SK-N-SH (cell line): ENCODE measurements around the gene TLX2. TPM values are rescaled to one million over a fixed set of nuclear protein-coding genes. Genes with fewer than 3 reads are reported as not detected.

Experiments
- CTCF ChIA-PET: fragments of 300-600, 350-600 bp; formaldehyde crosslinking; extraction: SDS; loops from one replicate; lab custom pipeline; 2021; lab: Yijun Ruan, JAX
- POLR2A ChIA-PET: fragments of 350-600 bp; sonication (Branson Sonifier 250); formaldehyde crosslinking; extraction: SDS; loops from one replicate; lab custom pipeline; 2020; ENCODE audit warnings: antibody characterized with exemption, inconsistent platforms; lab: Yijun Ruan, JAX
- DNase-seq: peaks from one replicate; pipeline ENCODE4 v3.0.0; 2012
- H2AFZ ChIP-seq: fragments of 200-600 bp; sonication (generic); 2 replicates; pipeline ENCODE4 v1.8.1; 2016; ENCODE audit warnings: antibody characterized with exemption, mild to moderate bottlenecking, low read depth
- H3F3A ChIP-seq: fragments of 200-600 bp; sonication (generic); replicated peaks from 2 replicates; pipeline ENCODE3; 2016; ENCODE audit warnings: antibody characterized with exemption, mild to moderate bottlenecking; ENCODE audit not compliant: insufficient read depth
- H3K27ac ChIP-seq, 2 experiments: fragments of 200-500 bp in 1 of 2; fragments of 200-600 bp in 1 of 2; sonication (Bioruptor generic) in 1 of 2; sonication (generic), shearing (Covaris generic) in 1 of 2; 2 replicates each; pipeline versions ENCODE4 v1.5.1 to v1.6.1; 2014 to 2016; ENCODE audit warnings: low read depth in 2 of 2, inconsistent platforms in 1 of 2, low read length in 1 of 2, mild to moderate bottlenecking in 1 of 2, mixed read lengths in 1 of 2
- H3K27me3 ChIP-seq: fragments of 200-600 bp; sonication (generic), shearing (Covaris generic); 2 replicates; pipeline ENCODE4 v1.6.1; 2016; ENCODE audit warnings: mixed run types; ENCODE audit not compliant: insufficient read depth
- H3K36me3 ChIP-seq, 2 experiments: fragments of 200-500 bp in 1 of 2; fragments of 200-600 bp in 1 of 2; sonication (Bioruptor generic) in 1 of 2; sonication (generic) in 1 of 2; replicated peaks in 1 of 2; 2 replicates each; pipeline versions ENCODE3 to v1.5.1; 2014 to 2016; ENCODE audit warnings: low read length in 1 of 2, mild to moderate bottlenecking in 1 of 2; ENCODE audit not compliant: insufficient read depth in 2 of 2, control insufficient read depth in 1 of 2
- H3K4me1 ChIP-seq, 2 experiments: fragments of 200-500 bp in 1 of 2; fragments of 200-600 bp in 1 of 2; sonication (Bioruptor generic) in 1 of 2; sonication (generic), shearing (Covaris generic) in 1 of 2; 2 replicates each; pipeline versions ENCODE4 v1.5.1 to v1.6.1; 2014 to 2016; ENCODE audit warnings: low read depth in 1 of 2, low read length in 1 of 2, mixed run types in 1 of 2; ENCODE audit not compliant: insufficient read depth in 2 of 2, control insufficient read depth in 1 of 2
- H3K4me2 ChIP-seq: fragments of 200-600 bp; sonication (generic), shearing (Covaris generic); 2 replicates; pipeline ENCODE4 v1.6.1; 2017; ENCODE audit warnings: mixed run types
- H3K4me3 ChIP-seq, 2 experiments: fragments of 200-500 bp in 1 of 2; fragments of 200-600 bp in 1 of 2; sonication (Bioruptor generic) in 1 of 2; sonication (generic), shearing (Covaris generic) in 1 of 2; 2 replicates each; pipeline versions ENCODE4 v1.5.1 to v1.8.1; 2014 to 2016; ENCODE audit warnings: low read depth in 2 of 2, inconsistent platforms in 1 of 2, low read length in 1 of 2, mild to moderate bottlenecking in 1 of 2, mixed read lengths in 1 of 2, moderate library complexity in 1 of 2
- H3K79me2 ChIP-seq: fragments of 200-600 bp; sonication (generic); 2 replicates; pipeline ENCODE4 v1.8.1; 2017; ENCODE audit warnings: mild to moderate bottlenecking; ENCODE audit not compliant: insufficient read depth
- H3K9ac ChIP-seq: fragments of 200-600 bp; sonication (generic); 2 replicates; pipeline ENCODE4 v1.6.1; 2017; ENCODE audit warnings: mixed run types
- H3K9me2 ChIP-seq: fragments of 200-600 bp; sonication (generic); 2 replicates; pipeline ENCODE4 v1.6.1; 2017; ENCODE audit warnings: mixed run types
- H3K9me3 ChIP-seq: fragments of 200-600 bp; sonication (generic); 2 replicates; pipeline ENCODE4 v1.6.1; 2017; ENCODE audit warnings: mixed run types, mild to moderate bottlenecking, moderate library complexity
- H4K20me1 ChIP-seq: fragments of 200-600 bp; sonication (generic); 2 replicates; pipeline ENCODE4 v1.6.1; 2017; ENCODE audit warnings: mild to moderate bottlenecking, mixed run types; ENCODE audit not compliant: insufficient read depth
- CHD2 ChIP-seq: fragments of 150-350 bp; IDR thresholded peaks from 2 replicates; pipeline ENCODE4 v1.6.1; 2018; ENCODE audit warnings: low read length; ENCODE audit not compliant: partially characterized antibody
- EZH2phosphoT487 ChIP-seq: fragments of 200-600 bp; sonication (generic); IDR thresholded peaks from 2 replicates; pipeline ENCODE4 v1.6.1; 2017; ENCODE audit warnings: low read depth, mixed run types, mild to moderate bottlenecking, antibody characterized with exemption, moderate library complexity, borderline replicate concordance
- FOXM1 ChIP-seq: IDR thresholded peaks from 2 replicates; pipeline ENCODE4 v1.4.0; 2012; ENCODE audit warnings: low read depth, mild to moderate bottlenecking
- GABPA ChIP-seq: IDR thresholded peaks from 2 replicates; pipeline ENCODE4 v1.4.0; 2012; ENCODE audit warnings: low read depth, mild to moderate bottlenecking
- JUND ChIP-seq: IDR thresholded peaks from 2 replicates; pipeline ENCODE4 v1.4.0; 2012
- MXI1 ChIP-seq: IDR thresholded peaks from 2 replicates; pipeline ENCODE4 v1.6.1; 2012; ENCODE audit warnings: mild to moderate bottlenecking, low read depth, low read length, improper control_type of control experiment
- NFIC ChIP-seq: IDR thresholded peaks from 2 replicates; pipeline ENCODE4 v1.4.0; 2012; ENCODE audit warnings: borderline replicate concordance
- NRF1 ChIP-seq: IDR thresholded peaks from 2 replicates; pipeline ENCODE4 v1.6.1; 2012; ENCODE audit warnings: low read depth, mild to moderate bottlenecking, low read length
- RXRA ChIP-seq: IDR thresholded peaks from 2 replicates; pipeline ENCODE4 v1.4.0; 2012; ENCODE audit warnings: low read depth, mild to moderate bottlenecking, borderline replicate concordance
- SMC3 ChIP-seq: IDR thresholded peaks from 2 replicates; pipeline ENCODE4 v1.6.1; 2012; ENCODE audit warnings: low read depth, low read length, improper control_type of control experiment
- TAF1 ChIP-seq: IDR thresholded peaks from 2 replicates; pipeline ENCODE4 v1.6.1; 2012; ENCODE audit warnings: low read depth, mild to moderate bottlenecking, low read length, moderate library complexity, borderline replicate concordance
- TCF12 ChIP-seq: IDR thresholded peaks from 2 replicates; pipeline ENCODE4 v1.4.0; 2012
- TEAD4 ChIP-seq: IDR thresholded peaks from 2 replicates; pipeline ENCODE4 v1.4.0; 2012; ENCODE audit warnings: mild to moderate bottlenecking, borderline replicate concordance; ENCODE audit not compliant: insufficient read depth
- YY1 ChIP-seq: IDR thresholded peaks from 2 replicates; pipeline ENCODE4 v1.4.0; 2012; ENCODE audit warnings: low read depth, mild to moderate bottlenecking
- WGBS: methylation state at CpG from one replicate; pipeline ENCODE4 v1.1.6; 2017; ENCODE audit warnings: low lambda C conversion rate; 5-methylcytosine and 5-hydroxymethylcytosine counted together
- polyA plus RNA-seq, 3 experiments: library from polyadenylated mRNA; depleted of rRNA; stranded (reverse); fragments of >200 nt; gene quantifications; 2 replicates each; pipeline ENCODE4 v1.2.3, GENCODE V29; 2012
- TF ChIP-seq, protein P1 (sequence below): IDR thresholded peaks from 2 replicates; pipeline ENCODE4 v1.4.0; 2012; ENCODE audit warnings: low read depth, borderline replicate concordance
- TF ChIP-seq, protein P2 (sequence below): IDR thresholded peaks from 2 replicates; pipeline ENCODE4; 2012
- TF ChIP-seq, protein P3 (sequence below): IDR thresholded peaks from 2 replicates; pipeline ENCODE4 v1.4.0; 2012; ENCODE audit warnings: low read depth
- TF ChIP-seq, protein P4 (sequence below): fragments of 200-600 bp; sonication (generic); IDR thresholded peaks from 2 replicates; pipeline ENCODE4 v1.6.1; 2017; ENCODE audit warnings: antibody characterized with exemption, mild to moderate bottlenecking, moderate library complexity
- TF ChIP-seq, protein P5 (sequence below): IDR thresholded peaks from 2 replicates; pipeline ENCODE4 v1.6.1; 2012; ENCODE audit warnings: mild to moderate bottlenecking, low read depth, low read length, moderate library complexity
- TF ChIP-seq, protein P6 (sequence below): fragments of 150-350 bp; IDR thresholded peaks from 2 replicates; pipeline ENCODE4 v1.6.1; 2017; ENCODE audit warnings: antibody characterized with exemption, low read length, low read depth, borderline replicate concordance

Gene TLX2
- polyA plus RNA-seq, 1 of the 3 experiments (the other 2 are of a cell fraction): 24.5 TPM

DNA sequence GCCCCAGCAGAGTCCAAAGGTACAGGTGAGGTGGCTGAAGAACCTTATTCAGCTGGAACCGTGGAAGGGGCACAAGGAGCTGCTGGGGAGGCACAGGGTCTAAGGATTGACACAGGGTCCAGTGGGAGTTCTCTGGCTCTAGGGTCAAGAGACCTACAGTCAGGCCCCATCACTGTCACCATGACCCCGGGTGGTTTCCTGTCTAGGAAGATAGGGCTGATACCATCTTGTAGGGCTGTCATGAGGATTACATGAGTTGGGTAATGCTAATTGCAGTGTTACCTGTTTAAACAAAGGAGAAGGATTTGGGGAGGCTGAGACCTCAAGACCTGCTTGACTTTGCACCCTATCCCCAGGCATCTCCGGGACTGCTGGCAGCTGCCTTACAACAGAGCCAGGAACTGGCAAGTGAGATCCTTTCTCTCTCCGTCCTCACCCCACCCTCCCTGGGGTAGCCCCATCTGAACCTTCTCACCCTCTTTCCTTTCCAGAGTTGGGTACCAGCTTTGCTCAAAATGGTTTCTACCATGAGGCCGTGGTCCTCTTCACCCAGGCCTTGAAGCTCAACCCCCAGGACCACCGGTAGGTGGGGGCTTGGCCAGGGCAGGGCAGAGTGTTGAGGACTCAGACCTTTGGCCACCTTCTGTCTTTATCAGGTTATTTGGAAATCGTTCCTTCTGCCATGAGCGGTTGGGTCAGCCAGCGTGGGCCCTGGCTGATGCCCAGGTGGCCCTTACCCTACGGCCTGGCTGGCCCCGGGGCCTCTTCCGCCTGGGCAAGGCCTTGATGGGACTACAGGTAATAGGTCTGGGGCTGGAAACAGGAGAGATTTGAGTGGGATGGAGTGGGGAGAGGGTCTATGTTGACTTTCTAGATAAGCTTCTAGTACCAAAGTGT, 22.4 kb upstream of the TLX2 start:
- H3K27me3 ChIP-seq: no peaks in the 10 kb centered on the region
- POLR2A ChIA-PET: interaction anchor here (0.5 to 1.7 kb wide), 5 partner anchors 9 to 22 kb away, joined by 3 to 9 read pairs (median 4); partner anchors contain the start of genes PCGF1 and TLX2
- WGBS: 90% methylated on average over 9 of the region's 12 CpGs
- H3K4me1 ChIP-seq: no peaks in the 10 kb centered on the region
- H3K9me3 ChIP-seq: no peaks in the 10 kb centered on the region
- DNase-seq: no peak
- no peaks in the 10 kb centered on the region for H3K9me2 ChIP-seq
- no peak overlapping the region for H3K4me3 ChIP-seq
- H3K4me2 ChIP-seq: no peak overlapping the region
- peaks cover 0 to 46% of the 10 kb centered on the region in 2 experiments for H3K36me3 ChIP-seq
- peaks cover 2% of the 10 kb centered on the region; the same call in 1 of the 2 replicates for H3K79me2 ChIP-seq
- peaks cover 3% of the 10 kb centered on the region for H3F3A ChIP-seq
- H2AFZ ChIP-seq: no peak overlapping the region
- no peak overlapping the region for H3K27ac ChIP-seq
- TF ChIP-seq YY1: no peak
- TF ChIP-seq, protein P1, sequence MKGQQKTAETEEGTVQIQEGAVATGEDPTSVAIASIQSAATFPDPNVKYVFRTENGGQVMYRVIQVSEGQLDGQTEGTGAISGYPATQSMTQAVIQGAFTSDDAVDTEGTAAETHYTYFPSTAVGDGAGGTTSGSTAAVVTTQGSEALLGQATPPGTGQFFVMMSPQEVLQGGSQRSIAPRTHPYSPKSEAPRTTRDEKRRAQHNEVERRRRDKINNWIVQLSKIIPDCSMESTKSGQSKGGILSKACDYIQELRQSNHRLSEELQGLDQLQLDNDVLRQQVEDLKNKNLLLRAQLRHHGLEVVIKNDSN: no peak
- TF ChIP-seq RXRA: no peak
- no peak for TF ChIP-seq TCF12
- no peak for TF ChIP-seq NFIC
- TF ChIP-seq JUND: no peak
- no peak for TF ChIP-seq FOXM1
- no peak for TF ChIP-seq MXI1
- TF ChIP-seq, protein P2, sequence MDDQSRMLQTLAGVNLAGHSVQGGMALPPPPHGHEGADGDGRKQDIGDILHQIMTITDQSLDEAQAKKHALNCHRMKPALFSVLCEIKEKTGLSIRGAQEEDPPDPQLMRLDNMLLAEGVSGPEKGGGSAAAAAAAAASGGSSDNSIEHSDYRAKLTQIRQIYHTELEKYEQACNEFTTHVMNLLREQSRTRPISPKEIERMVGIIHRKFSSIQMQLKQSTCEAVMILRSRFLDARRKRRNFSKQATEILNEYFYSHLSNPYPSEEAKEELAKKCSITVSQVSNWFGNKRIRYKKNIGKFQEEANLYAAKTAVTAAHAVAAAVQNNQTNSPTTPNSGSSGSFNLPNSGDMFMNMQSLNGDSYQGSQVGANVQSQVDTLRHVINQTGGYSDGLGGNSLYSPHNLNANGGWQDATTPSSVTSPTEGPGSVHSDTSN: no peak
- no peak for TF ChIP-seq NRF1
- TF ChIP-seq TEAD4: no peak
- TF ChIP-seq, protein P3, sequence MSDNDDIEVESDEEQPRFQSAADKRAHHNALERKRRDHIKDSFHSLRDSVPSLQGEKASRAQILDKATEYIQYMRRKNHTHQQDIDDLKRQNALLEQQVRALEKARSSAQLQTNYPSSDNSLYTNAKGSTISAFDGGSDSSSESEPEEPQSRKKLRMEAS: no peak
- TF ChIP-seq, protein P4, sequence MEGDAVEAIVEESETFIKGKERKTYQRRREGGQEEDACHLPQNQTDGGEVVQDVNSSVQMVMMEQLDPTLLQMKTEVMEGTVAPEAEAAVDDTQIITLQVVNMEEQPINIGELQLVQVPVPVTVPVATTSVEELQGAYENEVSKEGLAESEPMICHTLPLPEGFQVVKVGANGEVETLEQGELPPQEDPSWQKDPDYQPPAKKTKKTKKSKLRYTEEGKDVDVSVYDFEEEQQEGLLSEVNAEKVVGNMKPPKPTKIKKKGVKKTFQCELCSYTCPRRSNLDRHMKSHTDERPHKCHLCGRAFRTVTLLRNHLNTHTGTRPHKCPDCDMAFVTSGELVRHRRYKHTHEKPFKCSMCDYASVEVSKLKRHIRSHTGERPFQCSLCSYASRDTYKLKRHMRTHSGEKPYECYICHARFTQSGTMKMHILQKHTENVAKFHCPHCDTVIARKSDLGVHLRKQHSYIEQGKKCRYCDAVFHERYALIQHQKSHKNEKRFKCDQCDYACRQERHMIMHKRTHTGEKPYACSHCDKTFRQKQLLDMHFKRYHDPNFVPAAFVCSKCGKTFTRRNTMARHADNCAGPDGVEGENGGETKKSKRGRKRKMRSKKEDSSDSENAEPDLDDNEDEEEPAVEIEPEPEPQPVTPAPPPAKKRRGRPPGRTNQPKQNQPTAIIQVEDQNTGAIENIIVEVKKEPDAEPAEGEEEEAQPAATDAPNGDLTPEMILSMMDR: no peak
- TF ChIP-seq, protein P5, sequence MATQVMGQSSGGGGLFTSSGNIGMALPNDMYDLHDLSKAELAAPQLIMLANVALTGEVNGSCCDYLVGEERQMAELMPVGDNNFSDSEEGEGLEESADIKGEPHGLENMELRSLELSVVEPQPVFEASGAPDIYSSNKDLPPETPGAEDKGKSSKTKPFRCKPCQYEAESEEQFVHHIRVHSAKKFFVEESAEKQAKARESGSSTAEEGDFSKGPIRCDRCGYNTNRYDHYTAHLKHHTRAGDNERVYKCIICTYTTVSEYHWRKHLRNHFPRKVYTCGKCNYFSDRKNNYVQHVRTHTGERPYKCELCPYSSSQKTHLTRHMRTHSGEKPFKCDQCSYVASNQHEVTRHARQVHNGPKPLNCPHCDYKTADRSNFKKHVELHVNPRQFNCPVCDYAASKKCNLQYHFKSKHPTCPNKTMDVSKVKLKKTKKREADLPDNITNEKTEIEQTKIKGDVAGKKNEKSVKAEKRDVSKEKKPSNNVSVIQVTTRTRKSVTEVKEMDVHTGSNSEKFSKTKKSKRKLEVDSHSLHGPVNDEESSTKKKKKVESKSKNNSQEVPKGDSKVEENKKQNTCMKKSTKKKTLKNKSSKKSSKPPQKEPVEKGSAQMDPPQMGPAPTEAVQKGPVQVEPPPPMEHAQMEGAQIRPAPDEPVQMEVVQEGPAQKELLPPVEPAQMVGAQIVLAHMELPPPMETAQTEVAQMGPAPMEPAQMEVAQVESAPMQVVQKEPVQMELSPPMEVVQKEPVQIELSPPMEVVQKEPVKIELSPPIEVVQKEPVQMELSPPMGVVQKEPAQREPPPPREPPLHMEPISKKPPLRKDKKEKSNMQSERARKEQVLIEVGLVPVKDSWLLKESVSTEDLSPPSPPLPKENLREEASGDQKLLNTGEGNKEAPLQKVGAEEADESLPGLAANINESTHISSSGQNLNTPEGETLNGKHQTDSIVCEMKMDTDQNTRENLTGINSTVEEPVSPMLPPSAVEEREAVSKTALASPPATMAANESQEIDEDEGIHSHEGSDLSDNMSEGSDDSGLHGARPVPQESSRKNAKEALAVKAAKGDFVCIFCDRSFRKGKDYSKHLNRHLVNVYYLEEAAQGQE: no peak
- no peak for TF ChIP-seq CHD2
- no peak for TF ChIP-seq GABPA
- TF ChIP-seq EZH2phosphoT487: no peak
- TF ChIP-seq, protein P6, sequence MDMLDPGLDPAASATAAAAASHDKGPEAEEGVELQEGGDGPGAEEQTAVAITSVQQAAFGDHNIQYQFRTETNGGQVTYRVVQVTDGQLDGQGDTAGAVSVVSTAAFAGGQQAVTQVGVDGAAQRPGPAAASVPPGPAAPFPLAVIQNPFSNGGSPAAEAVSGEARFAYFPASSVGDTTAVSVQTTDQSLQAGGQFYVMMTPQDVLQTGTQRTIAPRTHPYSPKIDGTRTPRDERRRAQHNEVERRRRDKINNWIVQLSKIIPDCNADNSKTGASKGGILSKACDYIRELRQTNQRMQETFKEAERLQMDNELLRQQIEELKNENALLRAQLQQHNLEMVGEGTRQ: no peak
- no peak for TF ChIP-seq SMC3
- no peak for TF ChIP-seq TAF1
- TF ChIP-seq, all 33 proteins: peak for 0
- CTCF ChIA-PET: interaction anchor here (0.6 to 1.6 kb wide), 3 partner anchors 17 to 96 kb away, joined by 3 to 6 read pairs (median 4); no protein-coding TSS in a partner anchor
- Histone ChIP-seq H4K20me1 (no peaks in the 10 kb centered on the region), H3K9ac (no peak overlapping the region)
